SKM-1 treated with dmso at 0.1 percent for 144 hours (cell line): Measurements from ENCODE around the gene SERF2.
"Not testable (repeated sequence)": the region's sequence is repeated elsewhere in the genome, so short reads cannot be mapped to it uniquely, and the experiment has no call there.

ENCODE experiments used
- DNase-seq: peaks from one replicate; lab custom pipeline; 2025; ENCODE audit not compliant: unreplicated experiment; lab: John Stamatoyannopoulos, UW

The SERF2 gene

DNA sequence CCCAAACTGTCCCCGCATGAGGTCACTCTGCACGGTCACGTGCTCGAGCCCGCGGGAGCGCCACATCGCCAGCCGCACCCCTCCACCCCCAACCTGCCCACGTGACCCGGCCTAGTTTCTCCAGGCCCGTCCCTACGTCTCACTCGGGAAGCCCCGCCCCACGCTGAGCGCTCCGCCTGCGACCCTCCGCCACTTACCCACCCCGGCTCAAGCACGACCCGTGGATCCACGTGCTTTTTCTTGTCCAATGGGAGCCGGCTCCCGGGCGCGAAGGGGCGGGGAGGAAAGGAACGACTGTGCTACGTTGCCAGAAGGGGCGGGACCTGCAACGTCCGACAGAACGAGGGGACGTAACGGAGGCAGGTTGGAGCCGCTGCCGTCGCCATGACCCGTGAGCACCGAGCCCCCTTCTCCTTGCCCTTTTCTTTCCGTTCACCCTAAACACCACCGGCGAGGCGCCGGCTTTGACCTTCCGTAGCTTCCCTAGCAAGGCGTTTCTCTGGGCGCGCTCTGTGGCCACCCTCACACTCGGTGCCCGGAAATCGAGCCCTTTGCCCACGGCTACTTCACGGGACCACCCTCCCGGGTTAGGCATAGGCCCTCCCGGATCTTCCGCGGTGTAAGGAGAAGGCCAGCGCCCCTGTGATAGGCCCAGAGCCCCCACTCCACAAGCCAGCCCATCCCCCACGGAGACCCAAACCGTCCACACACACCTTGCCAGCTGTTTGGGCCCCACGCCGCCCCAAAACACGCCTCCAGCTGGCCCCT, at the start of gene SERF2:
Gene SERF2, plus strand, starts transcription at position 328 of the 768 bp plus-strand sequence. Its CDS starts 57 bp downstream, at position 385.
- peak; percentile 97 for DNase-seq

DNA sequence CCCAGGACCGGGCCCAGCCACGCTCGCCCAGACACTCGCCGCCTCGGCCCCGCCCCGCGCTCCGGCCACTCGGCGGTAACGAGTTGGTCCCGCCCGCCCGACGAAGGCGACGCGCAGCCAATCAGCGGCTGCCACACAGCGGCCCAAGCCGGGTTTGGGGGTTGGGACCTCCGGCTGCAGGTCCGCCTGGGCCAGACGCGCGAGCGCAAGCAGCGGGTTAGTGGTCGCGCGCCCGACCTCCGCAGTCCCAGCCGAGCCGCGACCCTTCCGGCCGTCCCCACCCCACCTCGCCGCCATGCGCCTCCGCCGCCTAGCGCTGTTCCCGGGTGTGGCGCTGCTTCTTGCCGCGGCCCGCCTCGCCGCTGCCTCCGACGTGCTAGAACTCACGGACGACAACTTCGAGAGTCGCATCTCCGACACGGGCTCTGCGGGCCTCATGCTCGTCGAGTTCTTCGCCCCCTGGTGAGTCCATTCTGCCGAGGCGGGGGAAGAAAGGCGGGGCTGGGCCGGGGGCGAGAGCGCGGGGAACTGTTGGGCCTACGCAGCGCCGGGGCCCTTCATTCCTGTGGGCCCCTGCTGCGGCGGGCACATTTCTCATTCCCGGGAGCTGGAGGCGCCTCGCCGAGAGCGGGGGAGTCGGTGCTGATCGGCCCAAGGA, 45.7 kb upstream of the SERF2 start, which contains the start of gene PDIA3:
Gene PDIA3, plus strand, starts transcription at position 194 of the 658 bp plus-strand sequence. Its CDS starts 102 bp downstream, at position 296.
- DNase-seq, result peak; percentile 68

DNA sequence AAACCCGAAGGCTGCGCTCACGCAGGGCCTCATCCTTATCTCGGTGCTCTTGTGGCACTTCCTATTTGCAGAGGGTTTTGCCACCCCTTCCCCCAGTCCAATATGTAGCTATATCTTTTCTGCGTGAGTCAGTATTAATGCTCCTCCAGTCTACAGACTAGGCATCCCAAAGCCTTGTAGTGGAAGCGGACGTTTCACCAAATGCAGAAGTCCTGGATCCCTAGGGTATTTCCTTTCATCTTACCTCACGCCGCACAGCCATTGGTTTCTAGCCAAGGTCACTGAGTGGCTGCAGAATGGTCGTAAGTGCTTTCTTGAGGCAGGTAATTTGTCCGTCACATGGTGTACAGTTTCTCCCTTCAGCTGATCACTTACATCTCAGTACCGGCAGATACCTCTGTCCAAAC, 45.2 kb upstream of the SERF2 start:
- DNase-seq, result not testable (repeated sequence)

- no peak for DNase-seq
Observed at GRCh38 chr15:43748376-43748775, 43.7 kb upstream of the SERF2 start.

DNA sequence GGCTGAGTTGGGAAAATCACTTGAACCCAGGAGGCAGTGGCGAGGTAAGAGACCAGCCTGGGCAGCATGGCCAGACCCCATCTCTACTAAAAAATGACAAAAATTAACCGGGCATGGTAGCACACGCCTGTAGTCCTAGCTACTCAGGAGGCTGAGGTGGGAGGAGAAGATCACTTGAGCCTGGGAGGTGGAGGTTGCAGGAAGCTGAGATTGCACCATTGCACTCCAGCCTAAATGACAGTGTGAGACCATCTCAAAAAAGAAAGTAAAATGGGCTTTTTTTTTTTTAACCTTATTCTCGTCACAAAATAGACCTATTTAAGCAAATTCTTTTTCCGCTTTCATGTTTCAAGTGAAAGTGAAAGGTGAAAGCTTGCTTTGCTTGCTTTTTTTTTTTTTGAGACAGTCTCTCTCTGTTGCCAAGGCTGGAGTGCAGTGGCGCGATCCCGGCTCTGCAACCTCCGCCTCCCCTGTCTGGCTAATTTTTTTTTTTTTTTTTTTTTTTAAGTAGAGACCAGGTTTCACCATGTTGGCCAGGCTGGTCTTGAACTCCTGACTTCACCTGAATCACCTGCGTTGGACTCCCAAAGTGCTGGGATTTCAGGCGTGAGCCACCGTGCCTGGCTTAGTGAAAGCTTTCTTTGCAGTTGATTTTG, 42.3 kb upstream of the SERF2 start:
- DNase-seq, result no peak

GRCh38 chr15:43751885-43752284, 40.2 kb upstream of the SERF2 start:
- no peak for DNase-seq

DNA sequence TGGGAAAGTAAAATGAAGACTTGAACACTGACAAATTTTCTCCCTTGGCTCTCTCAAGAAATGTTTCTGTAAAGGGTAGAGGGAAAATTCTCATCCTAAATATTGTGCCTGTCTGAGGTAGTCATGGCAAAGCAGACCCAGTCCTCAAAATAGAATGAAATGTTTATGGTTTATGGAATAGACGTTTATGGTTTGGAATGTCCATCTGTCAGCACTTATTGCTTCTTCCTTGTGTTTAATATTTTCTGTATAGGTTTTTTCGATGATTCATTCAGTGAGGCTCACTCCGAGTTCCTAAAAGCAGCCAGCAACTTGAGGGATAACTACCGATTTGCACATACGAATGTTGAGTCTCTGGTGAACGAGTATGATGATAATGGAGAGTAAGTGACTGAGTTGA, 29.3 kb upstream of the SERF2 start:
- no peak for DNase-seq

DNA sequence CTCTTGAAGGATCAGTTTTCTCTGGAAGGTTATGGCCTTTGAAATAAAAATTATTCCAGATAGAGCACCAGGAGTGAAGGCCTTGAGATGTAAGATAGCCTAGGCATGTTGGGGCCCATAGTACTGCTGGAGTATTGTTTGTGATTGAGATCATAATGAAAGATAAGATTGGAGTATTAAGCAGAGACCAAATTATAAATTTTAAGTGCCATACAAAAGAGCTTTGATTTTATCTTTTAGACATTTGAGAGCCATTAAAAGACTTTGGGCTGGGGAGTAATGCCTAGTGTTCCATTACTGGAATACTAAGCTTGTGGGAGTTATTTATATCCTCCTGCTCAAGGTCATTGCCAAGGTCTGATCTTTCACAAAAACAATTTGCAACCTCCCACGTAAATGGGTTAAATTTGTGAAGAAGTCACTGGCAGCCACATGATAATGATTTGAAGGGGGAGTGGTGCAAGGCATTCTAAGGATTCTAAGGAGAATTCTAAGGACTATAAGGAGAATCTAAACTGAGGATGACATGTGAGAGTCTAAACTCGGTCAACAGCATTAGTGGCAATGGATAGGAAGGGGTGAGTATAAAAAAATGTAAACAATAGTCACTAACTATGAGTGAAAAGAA, 28.2 kb upstream of the SERF2 start:
- DNase-seq, result no peak

- peak; percentile 43 for DNase-seq
Observed at GRCh38 chr15:43769584-43770228, 22.4 kb upstream of the SERF2 start.

DNA sequence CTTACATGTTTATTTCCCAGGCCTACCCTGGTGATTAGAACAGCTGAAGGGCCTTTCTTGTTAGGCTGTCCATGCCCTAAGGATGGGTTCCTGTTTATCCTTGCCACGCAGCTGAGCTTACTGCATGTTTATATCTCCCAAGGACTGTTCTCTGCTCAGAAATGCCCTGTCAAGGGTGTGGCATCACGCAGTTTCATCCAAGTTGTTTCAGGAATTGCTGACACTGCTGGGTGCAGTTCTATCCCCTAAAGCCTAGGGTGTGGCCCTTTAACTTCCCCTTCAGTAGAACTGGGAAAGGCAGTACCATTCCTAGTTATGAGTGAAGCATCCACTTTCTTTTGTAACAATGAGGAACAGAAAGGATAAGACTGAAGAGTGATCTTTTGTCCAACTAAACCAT, 20.3 kb upstream of the SERF2 start:
- DNase-seq, result no peak

GRCh38 chr15:43772624-43773023, 19.5 kb upstream of the SERF2 start:
- DNase-seq, result no peak

DNA sequence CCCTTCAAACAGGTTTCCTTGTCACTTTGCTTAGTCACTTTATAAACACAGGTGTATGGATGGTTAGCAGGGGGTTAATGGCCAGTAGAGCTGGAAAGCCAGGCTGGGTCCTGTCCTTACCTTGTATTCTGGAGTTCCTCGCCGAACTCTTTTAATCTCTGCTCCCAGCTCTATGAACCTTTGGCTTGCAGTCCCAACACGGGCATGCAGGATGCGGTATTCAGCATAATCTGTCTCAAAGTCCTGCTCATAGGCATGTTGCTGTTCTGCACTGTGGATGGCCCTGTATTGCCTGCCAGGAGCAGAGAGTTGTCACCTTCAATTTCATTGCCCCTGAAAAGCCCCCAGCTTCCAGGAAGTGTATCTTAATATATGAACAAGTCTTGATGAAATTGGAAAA, 18.1 kb upstream of the SERF2 start:
- DNase-seq, result no peak

GRCh38 chr15:43775411-43775965, 16.6 kb upstream of the SERF2 start:
- no peak for DNase-seq

DNA sequence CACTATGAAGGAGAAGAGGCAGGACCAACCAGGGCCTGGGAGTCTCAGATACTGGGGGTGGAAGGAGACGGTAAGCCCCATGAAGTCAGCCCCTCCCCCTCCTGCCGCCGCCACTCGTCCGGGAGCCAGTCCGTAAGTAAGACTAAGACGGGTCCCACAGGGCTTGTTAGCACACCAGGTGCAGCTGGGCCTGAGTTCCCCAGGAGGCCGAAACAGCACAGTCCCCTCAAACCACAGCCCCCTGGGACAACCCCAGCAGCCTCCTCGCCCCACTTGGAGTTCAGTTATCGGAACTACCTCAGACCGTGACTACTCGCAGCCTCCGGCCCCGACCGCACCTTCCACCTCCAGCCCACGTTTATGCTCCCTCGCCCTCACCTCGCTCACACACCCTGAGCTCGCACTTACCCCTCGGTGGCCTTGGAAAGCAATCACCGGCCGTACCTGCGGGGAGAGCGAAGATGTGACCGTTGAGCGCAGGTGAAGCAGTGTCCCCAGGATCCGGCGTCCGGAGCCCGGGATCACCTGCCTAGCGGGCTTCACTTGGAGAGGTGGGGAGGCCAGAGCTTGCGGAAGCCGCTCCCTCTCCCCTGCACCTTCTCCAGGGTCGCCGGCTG, 15.9 kb upstream of the SERF2 start:
- no peak for DNase-seq

GRCh38 chr15:43776718-43777266, 15.3 kb upstream of the SERF2 start, which contains the start of gene ELL3:
ELL3 (minus strand) TSS chr15:43776966; CDS start chr15:43776901, 65 bp downstream.
- DNase-seq, result peak; percentile 67

DNA sequence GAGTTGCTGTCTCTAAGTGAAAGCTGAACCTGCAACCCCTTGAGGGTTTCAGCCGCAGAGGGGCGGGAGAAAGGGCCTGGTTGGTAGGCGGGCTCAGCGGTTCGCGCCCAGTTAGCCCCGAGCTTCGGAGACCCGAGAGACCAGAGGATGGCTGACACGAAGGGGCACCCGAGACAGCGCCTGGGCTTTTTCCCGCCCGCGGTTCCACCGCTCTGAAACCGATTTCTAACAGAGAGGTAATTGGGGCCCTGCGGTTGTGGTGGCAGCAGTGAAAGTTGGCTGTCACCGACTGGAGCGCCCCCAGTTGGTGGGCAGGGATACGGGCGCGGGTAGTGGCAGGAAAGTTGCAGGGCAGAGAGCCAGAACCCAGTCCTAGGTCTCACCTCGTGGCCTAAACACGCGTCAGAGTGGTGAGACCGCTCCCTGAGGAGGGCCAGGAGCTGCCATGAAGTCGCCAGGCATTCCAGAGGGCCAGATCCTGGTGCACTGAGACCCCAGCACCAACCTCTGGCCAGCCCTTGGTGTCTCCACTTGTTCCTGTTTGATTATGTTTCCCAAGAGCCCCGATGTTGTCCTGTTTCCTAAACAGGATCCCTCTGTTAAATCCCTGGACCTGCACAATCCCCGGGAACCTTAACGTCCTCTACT, 14.7 kb upstream of the SERF2 start:
- DNase-seq, result peak; percentile 80

DNA sequence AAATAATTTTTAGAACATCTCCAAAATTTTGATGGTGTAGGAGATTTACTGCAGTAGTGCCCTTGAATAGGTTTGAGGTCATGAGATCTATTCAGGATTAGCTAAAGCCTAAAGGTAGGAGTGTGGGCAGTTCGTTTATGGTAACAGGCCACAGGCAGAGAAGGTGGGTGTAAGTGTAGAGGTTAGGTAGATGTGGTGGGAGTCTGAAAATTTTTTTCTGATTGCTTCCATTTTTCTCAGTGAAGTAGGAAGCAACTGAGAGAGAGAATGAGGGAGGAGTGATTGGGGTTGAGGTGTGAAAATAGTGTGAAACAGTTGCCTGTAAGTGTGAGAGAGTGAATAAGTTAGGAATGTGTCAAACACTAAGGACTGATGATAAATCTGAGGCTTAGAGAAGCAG, 13.1 kb upstream of the SERF2 start:
- no peak for DNase-seq

GRCh38 chr15:43789409-43789808, 2.7 kb upstream of the SERF2 start:
- no peak for DNase-seq

GRCh38 chr15:43792761-43793476, 799 bp downstream of the SERF2 start:
- DNase-seq, result peak; percentile 14
